OCI-LY7 (cell line): ENCODE measurements around the gene IGSF8.

Experiments used
- CTCF ChIP-seq: fragments of 200-600 bp; sonication (generic); conservative IDR thresholded peaks from 2 replicates; pipeline ENCODE4 v1.5.1; 2014; ENCODE audit warnings: mild to moderate bottlenecking, antibody characterized with exemption, low read length, moderate library complexity, mixed read lengths
- EZH2phosphoT487 ChIP-seq: fragments of 200-600 bp; sonication (generic); IDR thresholded peaks from 2 replicates; pipeline ENCODE4 v1.6.1; 2018; ENCODE audit warnings: low read depth, borderline replicate concordance, mild to moderate bottlenecking, mixed run types, antibody characterized with exemption, low read length, moderate library complexity, mixed read lengths

- peak; percentile 92 for TF ChIP-seq CTCF
- TF ChIP-seq EZH2phosphoT487: no peak
Observed at GRCh38 chr1:160085686-160086455, 12.5 kb downstream of the IGSF8 start.
